Fibroblast of villous mesenchyme (primary cell): ENCODE measurements around the gene EGFL6. TPM values are rescaled to one million over a fixed set of nuclear protein-coding genes. Genes with fewer than 3 reads are reported as not detected.
A peak's percentile ranks its signal among the peaks of the same experiment; 100 is the strongest.

Experiments used
- DNase-seq: peaks from one replicate; pipeline ENCODE4 v3.0.0-alpha.2; 2010; ENCODE audit warnings: low read depth
- H3K4me3 ChIP-seq: 2 replicates; pipeline ENCODE4 v1.5.1; 2011; ENCODE audit warnings: low read depth, mild to moderate bottlenecking, low read length
- CTCF ChIP-seq: IDR thresholded peaks from 2 replicates; pipeline ENCODE4 v1.5.1; 2012; ENCODE audit warnings: low read depth, mild to moderate bottlenecking, low read length; ENCODE audit not compliant: insufficient read depth
- total RNA-seq: library from RNA; depleted of rRNA; stranded (reverse); fragments of >200 nt; gene quantifications from 2 replicates; pipeline ENCODE4 v1.2.3, GENCODE V29; 2012

EGFL6 gene
- total RNA-seq, 1 donor = 0.86 TPM

DNA sequence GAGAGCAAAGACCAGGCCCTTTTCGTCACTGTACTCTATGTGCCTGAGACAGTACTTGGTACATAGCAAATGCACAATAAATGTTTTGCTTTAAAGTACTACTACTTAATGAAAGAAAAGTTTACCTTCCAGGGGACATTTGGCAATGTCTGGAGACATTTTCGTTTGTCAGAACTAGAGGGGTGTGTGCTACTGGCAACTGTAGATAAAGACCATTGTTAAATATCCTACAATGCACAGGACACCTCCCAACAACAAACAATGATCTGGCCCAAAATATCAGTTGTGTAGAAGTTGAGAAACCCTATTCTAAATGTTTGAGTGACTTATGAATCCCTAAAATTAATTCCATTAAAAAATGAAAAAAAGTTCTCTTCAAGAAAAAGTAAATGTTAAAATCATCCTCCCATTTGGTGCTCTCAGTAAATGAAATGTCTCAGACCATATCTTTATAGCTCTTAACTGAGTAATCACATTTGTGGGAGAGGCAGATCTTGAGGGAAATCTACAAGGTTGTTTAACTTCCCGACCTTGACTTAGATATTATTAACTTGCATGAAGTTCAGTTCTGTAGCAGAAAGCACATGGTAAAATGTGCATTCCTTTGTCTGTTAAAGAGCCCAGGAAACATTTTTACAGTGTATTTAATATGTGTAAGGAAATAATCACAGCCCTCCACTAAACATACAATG is 18.5 kb downstream of the EGFL6 start:
- no peak for TF ChIP-seq CTCF
- no peak overlapping the region for H3K4me3 ChIP-seq
- peak; percentile 17 for DNase-seq

GRCh38 chrX:13590207-13590606 is 20.8 kb downstream of the EGFL6 start:
- no peak for TF ChIP-seq CTCF
- H3K4me3 ChIP-seq = no peak overlapping the region
- no peak for DNase-seq

GRCh38 chrX:13590914-13591313 is 21.5 kb downstream of the EGFL6 start:
- TF ChIP-seq CTCF = no peak
- no peak for DNase-seq
- no peak overlapping the region for H3K4me3 ChIP-seq

DNA sequence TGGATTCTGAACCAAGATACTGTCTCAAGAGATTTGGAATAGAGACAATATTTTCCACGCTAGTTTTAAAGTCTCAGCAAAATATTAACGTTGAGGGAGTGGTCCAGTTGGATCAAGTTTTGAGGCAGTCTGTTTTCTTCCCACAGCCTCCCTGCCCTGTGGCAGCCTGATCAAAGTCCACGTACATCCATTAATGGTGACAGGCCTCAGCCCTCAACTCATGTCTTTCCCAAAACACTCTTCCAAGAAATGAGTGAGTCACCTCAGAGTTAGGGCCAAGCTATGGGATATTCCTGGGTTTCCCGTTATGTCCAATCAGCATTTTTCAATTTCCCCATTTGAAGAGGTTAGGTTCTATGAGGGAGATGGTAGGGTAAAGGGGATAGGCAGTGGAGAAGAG is 28.5 kb downstream of the EGFL6 start:
- no peak for TF ChIP-seq CTCF
- peak; percentile 33 for DNase-seq
- no peak overlapping the region for H3K4me3 ChIP-seq

GRCh38 chrX:13598877-13599276 is 29.5 kb downstream of the EGFL6 start:
- DNase-seq = peak; percentile 3
- no peak overlapping the region for H3K4me3 ChIP-seq
- TF ChIP-seq CTCF = peak; percentile 35

DNA sequence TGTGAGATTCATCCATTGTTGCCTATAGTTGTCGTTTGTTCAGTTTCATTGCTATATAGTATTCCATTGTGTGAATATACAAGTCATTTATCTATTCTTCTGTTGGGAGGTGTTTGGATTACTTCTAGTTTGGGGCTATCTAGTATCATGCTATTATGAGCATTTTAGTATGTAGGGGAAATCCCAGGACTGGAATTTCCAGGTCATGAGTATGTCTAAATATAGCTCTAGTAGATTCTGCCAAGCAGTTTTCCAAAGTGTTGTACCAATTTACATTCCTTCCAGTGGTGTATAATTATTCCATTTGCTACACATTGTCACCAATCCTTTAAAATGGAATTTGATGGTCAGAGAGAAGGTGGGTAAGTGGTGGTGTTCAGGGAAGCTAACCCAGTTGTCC is 30.1 kb downstream of the EGFL6 start:
- TF ChIP-seq CTCF = no peak
- no peak overlapping the region for H3K4me3 ChIP-seq
- no peak for DNase-seq

GRCh38 chrX:13605611-13606010 is 36.2 kb downstream of the EGFL6 start:
- H3K4me3 ChIP-seq = no peak overlapping the region
- TF ChIP-seq CTCF = no peak
- no peak for DNase-seq
